ENCODE data around the gene TMEM191C. TPM values are rescaled to one million over a fixed set of nuclear protein-coding genes. Genes with fewer than 3 reads are reported as not detected.

The TMEM191C gene
- total and polyA plus RNA-seq, 2 of the 8 experiments (the other 6 are each of a cell fraction or from before 2014, with no cell fraction given) = 0.74 to 2.6 TPM

- DNase-seq (ENCODE audit: low read depth in 1 of 2, low spot score in 2 of 2) = peak in 1 of 2 experiments; percentile 59
- H3K79me1 ChIP-seq (ENCODE audit: low read depth, low read length) = peaks cover 2% of the 10 kb centered on the region; the same call in 1 of the 2 replicates
- peaks cover 0 to 14% (median 3%) of the 10 kb centered on the region in 4 experiments; a peak in 4 of 8 replicates for H3K36me3 ChIP-seq (ENCODE audit: control insufficient read depth in 2 of 4, insufficient read depth in 4 of 4, low read length in 3 of 4)
- TF ChIP-seq SIRT6 (IDR thresholded peaks at IDR 0.05; ENCODE audit: low read length) = no peak
- no peak for TF ChIP-seq NANOG (IDR thresholded peaks at IDR 0.05; ENCODE audit: insufficient read depth, low read depth, low read length, poor library complexity, severe bottlenecking)
- no peak for TF ChIP-seq RBBP5 (IDR thresholded peaks at IDR 0.05; ENCODE audit: borderline replicate concordance, low read depth, low read length)
- TF ChIP-seq KDM4A (IDR thresholded peaks at IDR 0.05; ENCODE audit: low read depth, low read length, severe bottlenecking) = no peak
- no peak for TF ChIP-seq RXRA (IDR thresholded peaks at IDR 0.05; ENCODE audit: insufficient read depth, low read depth, low read length)
- TF ChIP-seq BACH1 (IDR thresholded peaks at IDR 0.05; ENCODE audit: low read length) = no peak
- TF ChIP-seq TCF12 (IDR thresholded peaks at IDR 0.05; ENCODE audit: low read depth, low read length) = no peak
- peak; percentile 38 to 51; a peak in 2 of 4 replicates for TF ChIP-seq RAD21 (IDR thresholded peaks at IDR 0.05 in 1 of 2, conservative IDR thresholded peaks at IDR 0.05 in 1 of 2; ENCODE audit: low read depth in 2 of 2, low read length in 2 of 2)
- no peak for TF ChIP-seq EZH2 (IDR thresholded peaks at IDR 0.05; ENCODE audit: low read depth, low read length, severe bottlenecking)
- peak; percentile 48 to 68 (median 59); a peak in 3 of 4 replicates for TF ChIP-seq CTCF (IDR thresholded peaks at IDR 0.05; ENCODE audit: control extremely low read depth in 1 of 3, insufficient read depth in 1 of 3, low read depth in 1 of 3, low read length in 3 of 3)
Observed at GRCh38 chr22:21450320-21450831, 16.8 kb upstream of the TMEM191C start.

More at GRCh38 chr22:21450320-21450831, 16.8 kb upstream of the TMEM191C start:
- no peak overlapping the region for H2AFZ ChIP-seq (ENCODE audit: low read length)
- H3K23ac ChIP-seq (ENCODE audit: insufficient read length) = no peak overlapping the region
- no peak overlapping the region for H2BK15ac ChIP-seq (ENCODE audit: low read length)
- H3K9ac ChIP-seq (replicated peaks in 1 of 4; ENCODE audit: extremely low read depth in 1 of 4, low read depth in 3 of 4, low read length in 3 of 4) = no peak overlapping the region
- H2AK5ac ChIP-seq (ENCODE audit: low read depth, low read length) = no peak overlapping the region
- no peak overlapping the region for H4K5ac ChIP-seq (ENCODE audit: insufficient read length, low read depth, low read length)
- H3K23me2 ChIP-seq (ENCODE audit: low read depth, low read length) = peaks cover 2% of the 10 kb centered on the region; the same call in 1 of the 2 replicates
- H2BK12ac ChIP-seq (ENCODE audit: low read depth, low read length) = no peak overlapping the region
- H2BK120ac ChIP-seq (replicated peaks; ENCODE audit: low read depth, low read length) = no peak overlapping the region
- H3K79me2 ChIP-seq (ENCODE audit: control insufficient read depth in 1 of 2, insufficient read depth in 2 of 2, low read length in 2 of 2) = no peaks in the 10 kb centered on the region
- no peak overlapping the region for H3K4ac ChIP-seq (replicated peaks; ENCODE audit: insufficient read length, low read depth, low read length)
- H3K18ac ChIP-seq (ENCODE audit: extremely low read depth, low read length) = no peak overlapping the region
- no peaks in the 10 kb centered on the region for H3K9me3 ChIP-seq (ENCODE audit: insufficient read depth in 2 of 2, low read depth in 1 of 2, low read length in 1 of 2)
- no peak overlapping the region for H2BK5ac ChIP-seq (ENCODE audit: low read depth, low read length)
- H4K8ac ChIP-seq (ENCODE audit: extremely low read depth, insufficient read depth, low read length) = no peak overlapping the region
- CTCF ChIA-PET (ENCODE audit: partially characterized antibody) = interaction anchor here (0.5 to 1.6 kb wide), 2 partner anchors 90 to 196 kb away, joined by 3 to 11 read pairs; no protein-coding TSS in a partner anchor
- H3K27me3 ChIP-seq (replicated peaks in 1 of 4; ENCODE audit: control insufficient read depth in 3 of 4, extremely low read depth in 1 of 4, insufficient read depth in 3 of 4, low read length in 3 of 4) = no peaks in the 10 kb centered on the region
- H3K4me2 ChIP-seq (ENCODE audit: insufficient read depth in 1 of 2, low read depth in 2 of 2, low read length in 2 of 2) = no peak overlapping the region
- H3K14ac ChIP-seq (ENCODE audit: insufficient read length) = no peak overlapping the region
- H3K4me3 ChIP-seq (ENCODE audit: extremely low read depth in 1 of 4, insufficient read depth in 2 of 4, low read depth in 3 of 4, low read length in 4 of 4) = no peak overlapping the region
- H2BK20ac ChIP-seq (ENCODE audit: low read length) = no peak overlapping the region
- no peak overlapping the region for H3K27ac ChIP-seq (ENCODE audit: low read depth, low read length)
- H4K91ac ChIP-seq (replicated peaks; ENCODE audit: insufficient read length, low read length) = no peak overlapping the region
- peaks cover 0 to 3% (median under 1%) of the 10 kb centered on the region in 4 experiments; a peak in 2 of 7 replicates for H3K4me1 ChIP-seq (replicated peaks in 1 of 4; ENCODE audit: control insufficient read depth in 3 of 4, insufficient read depth in 4 of 4, low read length in 3 of 4)
- no peak overlapping the region for H3K56ac ChIP-seq (replicated peaks; ENCODE audit: insufficient read length, low read depth, low read length)
- peaks cover 2 to 11% of the 10 kb centered on the region in 2 experiments for H4K20me1 ChIP-seq (replicated peaks in 1 of 2; ENCODE audit: control insufficient read depth in 1 of 2, insufficient read depth in 2 of 2, low read length in 2 of 2)
- POLR2A ChIA-PET (ENCODE audit: partially characterized antibody) = no interaction called here
- FAIRE-seq = no peak
- WGBS, 2 experiments (ENCODE audit: extremely low coverage in 1 of 2, insufficient coverage in 1 of 2, insufficient read length in 1 of 2, insufficient replicate concordance in 2 of 2, low coverage in 1 of 2, low lambda C conversion rate in 2 of 2, missing lambda C conversion rate in 1 of 2) = 84% methylated on average over 17 of the region's 19 CpGs; no CpG with 5 or more reads in 1 of the 2 experiments
